GM19452 (cell line): ENCODE measurements around the gene NAT14.
"Not testable (repeated sequence)": the region's sequence is repeated elsewhere in the genome, so short reads cannot be mapped to it uniquely, and the experiment has no call there.

ENCODE experiments used
- ATAC-seq: cut with Tn5 transposase; IDR thresholded peaks from one replicate; pipeline ENCODE4 v1.9.1; 2021; ENCODE audit not compliant: unreplicated experiment

Gene NAT14

DNA sequence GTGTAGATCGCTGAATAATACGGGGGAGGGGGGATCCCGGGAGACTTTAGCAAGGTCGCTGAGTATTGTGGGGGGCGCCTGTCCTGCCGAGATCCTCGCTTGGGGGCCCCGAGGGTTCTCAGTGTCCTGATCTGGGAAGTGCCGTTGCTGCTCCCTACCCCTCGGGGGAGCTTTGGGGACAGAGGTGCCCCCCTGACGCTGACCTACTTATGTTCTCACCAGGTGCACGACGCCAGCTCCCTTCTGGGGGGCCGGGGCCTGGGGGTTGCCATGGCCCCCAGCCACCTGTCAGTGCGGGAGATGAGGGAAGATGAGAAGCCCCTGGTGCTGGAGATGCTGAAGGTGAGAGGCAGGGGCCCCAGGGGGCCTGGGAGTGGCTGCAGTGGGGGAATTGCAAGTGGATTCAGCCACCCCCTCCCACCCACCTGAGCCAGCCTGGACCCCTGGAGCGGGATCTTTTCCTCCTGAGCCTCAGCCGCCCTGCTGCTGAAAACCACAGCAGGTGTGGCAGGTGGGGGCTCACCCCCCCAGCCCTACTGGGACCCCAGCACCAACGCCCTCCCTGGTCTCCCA, 537 bp downstream of the NAT14 start:
- no peak for ATAC-seq

DNA sequence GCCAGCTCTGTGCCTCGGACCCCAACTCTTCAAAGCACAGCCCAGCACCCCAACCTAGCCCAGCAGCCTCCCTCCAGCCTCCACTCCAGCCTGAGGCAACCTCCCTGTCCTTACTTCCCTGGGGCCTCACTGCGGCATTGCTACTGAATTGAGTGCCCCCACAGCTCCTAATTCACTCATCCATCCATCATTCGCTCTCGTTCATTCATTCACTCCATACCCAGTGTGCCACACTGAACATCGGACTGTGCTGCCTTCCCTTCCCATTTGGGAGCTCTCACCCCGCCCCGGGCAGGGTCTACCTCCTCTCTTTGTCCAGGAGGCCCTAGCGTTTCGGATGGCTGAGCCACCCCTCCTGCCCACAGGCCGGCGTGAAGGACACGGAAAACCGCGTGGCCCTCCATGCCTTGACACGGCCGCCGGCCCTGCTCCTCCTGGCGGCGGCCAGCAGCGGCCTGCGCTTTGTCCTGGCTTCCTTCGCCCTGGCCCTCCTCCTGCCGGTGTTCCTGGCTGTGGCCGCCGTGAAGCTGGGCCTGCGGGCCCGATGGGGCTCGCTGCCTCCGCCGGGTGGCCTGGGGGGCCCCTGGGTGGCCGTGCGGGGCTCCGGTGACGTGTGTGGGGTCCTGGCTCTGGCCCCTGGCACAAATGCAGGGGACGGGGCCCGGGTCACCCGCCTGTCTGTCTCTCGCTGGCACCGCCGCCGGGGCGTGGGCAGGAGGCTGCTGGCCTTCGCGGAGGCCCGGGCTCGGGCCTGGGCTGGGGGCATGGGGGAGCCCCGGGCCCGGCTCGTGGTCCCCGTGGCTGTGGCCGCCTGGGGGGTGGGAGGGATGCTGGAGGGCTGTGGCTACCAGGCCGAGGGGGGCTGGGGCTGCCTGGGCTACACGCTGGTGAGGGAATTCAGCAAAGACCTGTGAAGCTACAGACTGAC, 1.3 kb downstream of the NAT14 start:
- no peak for ATAC-seq

DNA sequence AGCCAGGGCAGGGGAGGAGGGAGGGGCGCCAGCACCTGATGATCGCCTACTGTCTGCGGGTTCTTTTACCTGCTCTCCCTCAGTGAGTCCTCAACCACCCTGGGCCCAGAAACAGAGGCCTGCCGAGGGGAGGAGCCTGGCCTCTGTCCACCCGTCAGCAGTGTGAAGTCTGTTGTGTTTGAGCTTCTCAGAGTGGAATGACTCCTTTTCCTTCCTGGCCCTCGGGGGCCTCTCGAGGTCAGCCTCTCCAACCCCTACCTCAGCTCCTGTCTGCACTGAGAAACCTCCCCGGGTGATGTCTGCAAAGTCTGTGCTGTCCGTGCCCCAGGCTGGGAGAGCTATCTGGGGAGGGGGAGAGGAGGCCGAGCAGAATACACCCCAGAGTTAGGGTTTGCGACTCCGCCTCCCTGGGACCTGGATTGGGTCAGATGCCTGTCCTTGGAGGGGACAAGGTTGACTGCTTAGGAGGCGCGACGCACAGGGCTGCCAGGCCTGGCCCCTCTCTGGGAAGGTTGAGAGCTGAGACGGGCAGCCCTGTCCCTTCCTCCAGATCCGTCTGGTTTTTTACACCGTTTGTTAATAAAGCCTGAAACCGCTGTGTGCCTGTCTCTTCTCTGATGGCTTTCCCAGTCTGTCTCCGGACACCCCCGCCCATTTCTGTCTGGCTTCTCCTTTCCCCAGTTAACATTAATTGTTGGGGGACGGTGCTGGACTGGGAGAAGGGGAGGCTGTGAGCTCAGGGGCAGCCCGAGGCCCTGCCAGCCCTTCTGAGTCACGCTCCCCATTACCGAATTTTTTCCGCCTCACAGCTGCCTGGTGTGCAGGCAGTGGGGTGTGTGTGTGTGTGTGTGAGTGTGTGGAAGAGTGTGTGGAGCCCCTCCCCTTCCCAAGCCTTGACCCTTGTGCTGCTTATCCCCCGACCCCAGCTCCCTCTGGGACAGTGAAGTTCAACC, 2.3 kb downstream of the NAT14 start:
- ATAC-seq: no peak

DNA sequence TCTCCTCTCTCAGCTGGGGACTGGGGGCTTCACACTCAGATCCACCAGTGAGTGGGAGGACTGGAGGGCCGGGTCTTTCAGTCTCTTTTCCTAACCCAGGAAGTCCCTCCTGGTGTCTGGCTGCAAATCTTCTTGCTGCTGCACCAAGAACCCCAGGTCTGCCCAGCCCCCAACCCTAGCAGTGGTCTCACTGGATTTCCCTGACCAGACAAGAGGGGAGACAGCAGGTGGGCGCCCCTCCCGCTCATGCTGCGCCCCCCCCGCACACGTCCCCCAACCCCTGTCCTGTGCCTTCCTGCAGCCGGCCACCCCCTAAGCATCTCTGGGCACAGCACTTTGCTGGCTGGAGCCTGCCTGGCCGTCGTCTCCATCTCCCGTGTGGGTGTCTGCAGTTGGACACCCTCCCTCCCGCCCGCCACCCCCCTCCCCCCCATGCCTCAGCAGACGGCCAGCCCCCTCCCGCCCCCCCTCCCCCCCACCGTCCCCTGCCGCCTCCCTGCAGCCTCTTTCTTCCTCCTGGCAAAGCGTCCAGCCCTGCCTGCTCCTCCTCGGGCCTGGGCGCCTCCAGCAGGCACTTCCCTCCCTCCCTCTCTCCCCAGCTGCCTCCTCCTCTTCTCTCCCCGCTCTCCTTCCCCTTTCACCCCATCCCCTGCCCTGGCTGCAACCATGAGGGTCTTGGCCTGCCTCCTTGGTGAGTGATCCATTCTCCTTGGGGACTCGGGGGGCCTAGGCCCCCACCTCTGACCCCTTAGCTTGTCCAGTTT, 3.1 kb downstream of the NAT14 start, which contains the start of gene SSC5D:
Gene SSC5D, plus strand, starts transcription at position 513 of the 764 bp plus-strand sequence. Its CDS starts 154 bp downstream, at position 667.
- ATAC-seq: no peak

DNA sequence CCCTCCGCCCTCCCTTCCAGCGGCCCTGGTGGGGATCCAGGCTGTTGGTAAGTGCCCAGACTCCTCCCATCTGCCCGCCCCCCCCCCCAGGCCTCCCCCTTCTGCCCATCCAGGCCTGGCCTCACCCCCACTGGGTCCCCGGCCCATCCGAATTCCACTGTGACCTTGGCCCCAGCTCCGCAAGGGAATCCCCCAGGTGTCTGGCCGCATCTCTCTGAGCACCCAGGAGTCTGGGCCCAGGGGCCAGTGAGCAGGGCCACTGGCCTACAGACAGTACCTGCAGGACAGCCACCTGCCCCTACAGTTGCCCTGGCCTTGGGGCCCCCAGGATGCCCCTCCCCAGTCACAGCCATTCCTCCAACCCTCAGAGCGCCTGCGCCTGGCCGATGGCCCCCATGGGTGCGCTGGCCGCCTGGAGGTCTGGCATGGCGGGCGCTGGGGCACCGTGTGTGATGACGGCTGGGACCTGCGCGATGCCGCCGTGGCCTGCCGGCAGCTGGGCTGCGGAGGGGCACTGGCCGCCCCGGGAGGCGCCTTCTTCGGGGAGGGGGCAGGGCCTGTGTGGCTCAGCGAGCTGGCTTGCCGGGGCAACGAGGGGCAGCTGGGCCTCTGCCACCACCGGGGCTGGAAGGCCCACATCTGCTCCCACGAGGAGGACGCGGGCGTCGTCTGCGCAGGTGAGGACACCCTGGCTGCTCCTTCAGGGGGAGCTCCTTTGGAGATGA, 4.2 kb downstream of the NAT14 start:
- ATAC-seq: no peak

DNA sequence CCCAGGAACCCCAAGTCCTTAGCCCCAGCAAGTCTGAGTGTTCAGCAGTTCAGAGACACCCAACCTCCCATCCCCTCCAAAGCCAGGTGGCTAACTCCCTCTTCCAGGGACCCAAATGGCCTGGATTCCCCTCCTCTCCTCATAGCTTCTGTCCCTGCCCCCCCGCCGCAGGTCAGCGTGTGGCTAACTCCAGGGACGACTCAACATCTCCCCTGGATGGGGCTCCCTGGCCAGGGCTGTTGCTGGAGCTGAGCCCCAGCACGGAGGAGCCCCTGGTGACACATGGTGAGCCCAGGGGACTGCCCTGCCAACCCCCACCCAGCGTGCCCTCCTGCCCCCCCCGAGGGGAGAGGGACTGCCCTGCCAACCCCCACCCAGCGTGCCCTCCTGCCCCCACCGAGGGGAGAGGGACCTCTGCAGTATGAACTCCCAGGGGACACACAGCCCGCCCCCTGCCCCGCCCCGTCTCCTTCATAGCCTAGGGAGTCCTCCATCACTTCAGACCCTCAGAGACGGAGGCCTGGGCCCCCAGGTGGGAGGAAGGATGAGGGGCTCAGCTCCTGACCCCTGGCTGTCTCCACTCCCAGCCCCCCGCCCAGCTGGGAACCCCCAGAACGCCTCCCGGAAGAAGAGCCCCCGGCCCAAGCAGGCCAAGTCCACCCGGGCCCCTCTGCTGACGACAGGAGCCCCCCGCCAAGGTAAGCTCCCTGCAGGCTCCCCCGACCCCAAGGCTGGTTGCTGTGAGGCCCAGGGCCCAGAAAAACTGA, 4.9 kb downstream of the NAT14 start:
- ATAC-seq: no peak

DNA sequence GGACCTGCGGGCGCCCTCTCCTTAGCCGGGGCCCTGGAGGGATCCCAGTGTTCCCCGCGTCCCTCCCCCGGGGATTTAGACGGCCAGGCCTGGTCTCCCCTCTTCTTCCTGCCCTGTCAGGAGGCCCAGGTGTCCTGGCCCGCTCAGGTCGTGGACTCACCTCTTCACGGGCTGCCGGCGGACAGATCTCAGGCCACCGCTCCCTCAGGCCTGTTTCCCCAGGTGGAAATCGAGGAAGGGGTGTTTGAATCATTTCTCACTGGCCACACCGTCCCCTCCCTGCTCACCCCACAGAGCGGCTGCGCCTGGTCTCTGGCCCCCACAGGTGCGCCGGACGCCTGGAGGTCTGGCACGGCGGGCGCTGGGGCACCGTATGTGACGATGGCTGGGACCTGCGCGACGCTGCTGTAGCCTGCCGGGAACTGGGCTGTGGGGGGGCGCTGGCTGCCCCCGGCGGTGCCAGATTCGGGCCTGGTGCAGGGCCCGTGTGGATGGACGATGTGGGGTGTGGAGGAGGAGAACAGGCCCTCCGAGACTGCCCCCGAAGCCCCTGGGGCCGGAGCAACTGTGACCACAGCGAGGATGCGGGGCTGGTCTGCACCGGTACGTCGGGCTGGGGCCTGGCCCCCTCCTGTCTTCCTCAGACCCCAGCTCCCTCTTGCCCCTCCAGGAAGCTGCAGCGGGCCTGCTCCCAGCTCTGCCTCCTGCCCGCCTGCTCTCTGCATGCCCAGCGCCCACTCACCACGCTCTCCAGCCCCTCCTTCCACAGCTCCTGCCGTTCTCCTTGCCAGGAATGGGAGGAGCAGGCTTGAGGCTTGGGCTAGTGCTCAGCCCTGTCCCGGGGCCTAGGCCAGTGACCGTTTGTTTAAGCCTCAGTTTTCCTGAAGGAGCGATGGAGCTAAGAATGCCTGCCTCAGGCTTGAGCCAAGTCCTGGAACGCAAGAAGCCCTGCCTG, 5.8 kb downstream of the NAT14 start:
- no peak for ATAC-seq

DNA sequence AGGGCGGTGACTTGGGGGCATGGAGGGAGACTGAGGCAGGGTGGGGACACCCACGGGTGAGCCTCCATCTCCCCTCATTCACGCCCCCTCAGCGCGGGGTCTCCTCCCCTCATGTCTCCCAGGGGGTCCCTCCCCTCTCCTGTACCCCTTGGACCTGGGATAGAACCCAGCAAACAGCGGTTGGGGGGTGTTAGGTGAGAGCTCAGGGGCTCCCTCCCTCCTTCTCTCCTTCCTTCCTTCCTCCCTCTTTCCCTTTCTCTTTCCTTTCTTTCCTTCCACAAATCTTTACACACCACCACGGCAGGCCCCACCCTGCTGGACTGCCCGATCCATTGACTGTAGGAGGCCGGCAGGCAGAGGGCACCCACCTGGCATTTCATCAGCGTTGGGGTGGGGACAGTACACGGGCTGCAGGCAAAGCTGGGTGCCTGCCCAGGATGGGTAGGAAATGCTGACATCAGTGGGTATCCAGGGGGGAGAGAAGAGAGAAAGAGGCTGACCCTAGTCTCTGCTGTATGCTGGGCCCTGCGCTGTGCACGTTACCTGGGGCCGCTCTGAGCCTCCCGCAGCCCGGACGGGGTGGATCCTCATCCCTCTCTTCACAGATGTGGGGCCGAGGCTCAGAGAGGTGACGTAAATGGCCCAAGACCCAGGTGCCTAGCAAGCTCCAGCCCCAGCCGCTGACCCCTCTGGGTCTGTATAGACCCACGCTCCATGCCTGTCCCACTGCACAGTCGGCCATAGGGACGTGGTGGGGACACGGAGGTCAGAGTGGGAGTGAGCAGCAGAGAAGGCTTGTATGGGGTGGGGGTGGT, 6.8 kb downstream of the NAT14 start:
- no peak for ATAC-seq

DNA sequence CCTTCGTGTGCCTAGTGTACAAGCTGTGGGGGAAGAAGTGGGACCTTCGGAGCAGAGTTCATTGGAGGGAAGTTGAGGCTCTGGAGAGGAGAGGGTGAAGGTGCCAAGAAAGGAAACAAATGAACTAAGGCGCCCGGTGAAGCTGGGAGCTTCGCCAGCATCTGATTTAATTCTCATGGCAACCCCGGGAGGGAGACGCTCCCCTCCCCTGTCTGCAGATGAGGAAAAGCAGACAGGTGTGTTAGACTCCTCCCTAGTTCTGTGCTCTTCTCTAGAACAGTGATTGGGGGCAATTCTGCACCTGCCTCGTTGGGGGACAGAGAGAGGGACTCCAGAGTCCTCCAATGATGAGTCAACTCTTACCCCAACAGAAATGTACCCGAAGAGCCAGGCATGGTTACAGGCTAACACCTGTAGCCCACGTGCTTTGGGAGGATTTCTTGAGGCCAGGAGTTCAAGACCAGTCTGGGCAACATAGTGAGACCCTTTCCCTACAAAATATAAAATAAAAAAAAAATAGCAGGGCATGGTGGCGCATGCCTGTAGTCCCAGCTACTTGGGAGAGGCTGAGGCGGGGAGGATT, 7.5 kb downstream of the NAT14 start:
- ATAC-seq: no peak

DNA sequence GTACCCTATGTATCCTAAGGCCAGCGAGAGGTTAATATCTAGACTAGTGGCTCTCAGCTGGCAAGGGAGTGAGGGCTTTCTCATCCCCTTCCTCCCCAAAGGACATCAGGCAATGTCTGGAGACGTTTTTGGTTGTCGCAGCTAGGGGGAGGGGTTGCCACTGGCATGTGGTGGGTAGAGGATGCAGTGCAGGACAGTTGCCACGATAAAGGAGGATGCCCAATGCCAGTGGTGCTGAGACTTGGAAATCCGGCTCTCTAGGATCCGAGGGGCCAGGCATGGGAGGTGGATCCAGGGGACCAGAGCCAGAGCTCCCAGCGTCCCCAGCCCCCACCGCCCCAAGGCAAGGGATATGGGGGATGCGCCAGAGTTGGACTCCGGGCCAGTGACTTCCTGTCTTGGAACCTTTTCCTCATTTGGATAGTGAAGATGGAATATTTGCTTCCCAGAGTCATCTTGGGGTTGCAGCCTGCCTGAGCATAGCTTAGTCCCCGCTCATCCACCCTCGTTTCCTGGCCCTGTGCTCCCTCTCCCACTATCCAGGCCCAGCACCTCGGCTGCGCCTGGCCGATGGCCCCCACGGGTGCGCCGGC, 8.2 kb downstream of the NAT14 start:
- no peak for ATAC-seq

DNA sequence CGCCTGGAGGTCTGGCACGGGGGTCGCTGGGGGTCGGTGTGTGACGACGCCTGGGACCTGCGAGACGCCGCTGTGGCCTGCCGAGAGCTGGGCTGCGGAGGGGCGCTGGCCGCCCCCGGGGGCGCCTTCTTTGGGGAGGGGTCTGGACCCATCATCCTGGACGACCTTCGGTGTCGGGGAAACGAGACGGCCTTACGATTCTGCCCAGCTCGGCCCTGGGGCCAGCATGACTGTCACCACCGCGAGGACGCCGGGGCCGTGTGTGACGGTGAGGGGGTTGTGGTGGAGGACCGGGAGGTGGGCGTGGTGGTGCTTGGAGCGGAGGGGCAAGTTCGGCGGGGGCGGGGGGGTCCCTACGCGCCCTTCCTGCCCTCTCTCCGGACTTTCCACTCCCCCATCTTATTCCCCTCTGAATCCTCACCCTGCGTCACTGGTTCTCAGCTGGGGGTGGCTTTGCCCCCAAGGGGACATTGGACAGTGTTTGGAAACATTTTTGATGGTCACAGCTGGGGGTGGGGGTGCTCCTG, 8.7 kb downstream of the NAT14 start:
- ATAC-seq: no peak

DNA sequence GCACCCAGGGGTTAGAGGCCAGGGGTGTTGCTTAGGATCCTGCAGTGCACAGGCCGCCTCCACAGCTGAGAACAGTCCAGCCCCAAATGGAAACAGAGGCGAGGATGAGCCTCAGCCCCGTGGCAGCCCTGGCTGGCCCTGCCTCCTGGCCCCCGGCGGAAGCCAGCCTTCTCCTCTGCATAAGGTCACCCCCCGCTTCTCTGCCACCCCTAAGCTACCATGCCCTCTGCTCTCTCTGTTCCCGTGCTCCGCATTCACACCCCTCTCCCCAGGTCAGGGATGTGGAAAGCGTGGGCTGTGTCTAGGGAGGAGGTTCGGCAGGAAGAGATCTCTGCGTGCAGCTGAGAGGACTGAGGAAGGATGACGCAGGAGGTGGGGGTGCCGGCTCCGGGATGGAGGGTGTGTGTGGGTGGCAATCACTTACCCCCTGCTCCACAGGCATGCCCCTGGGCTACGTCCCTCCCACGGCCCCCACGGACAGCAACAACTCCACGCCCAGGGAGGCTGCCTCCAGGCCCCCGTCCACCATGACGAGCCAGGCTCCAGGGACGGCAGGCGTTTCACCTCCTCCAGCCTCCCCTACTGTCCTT, 9.3 kb downstream of the NAT14 start:
- ATAC-seq: no peak

DNA sequence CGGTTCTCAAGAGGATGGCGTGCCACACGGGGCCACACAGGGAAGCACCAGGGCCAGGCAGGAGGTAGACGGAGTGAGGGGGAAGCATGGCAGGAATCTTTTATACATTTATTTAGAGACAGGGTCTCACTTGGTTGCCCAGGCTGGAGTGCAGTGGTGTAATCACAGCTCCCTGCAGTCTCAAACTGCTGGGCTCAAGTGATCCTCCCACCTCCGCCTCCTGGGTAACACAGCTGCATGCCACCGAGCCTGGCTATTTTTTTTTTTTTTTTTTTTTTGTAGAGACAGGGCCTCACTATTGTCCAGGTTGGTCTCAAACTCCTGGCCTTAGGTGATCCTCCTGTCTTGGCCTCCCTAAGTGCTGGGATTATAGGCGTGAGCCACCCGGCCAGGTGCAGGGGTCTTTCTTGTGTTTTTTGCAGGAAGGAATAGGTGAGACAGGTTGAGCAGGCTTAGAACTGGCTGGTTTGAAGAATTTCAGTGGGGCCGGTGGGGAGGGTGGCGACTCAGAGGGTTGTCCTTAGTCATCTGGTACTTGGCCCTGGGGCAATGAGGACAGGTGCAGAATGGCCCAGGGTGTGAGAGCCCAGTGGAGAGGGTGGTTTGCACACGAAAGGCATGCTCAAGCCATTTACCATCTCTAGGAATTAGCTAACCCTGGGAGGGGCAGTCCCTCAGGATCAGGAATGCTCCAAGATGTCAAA, 10.8 kb downstream of the NAT14 start:
- no peak for ATAC-seq

DNA sequence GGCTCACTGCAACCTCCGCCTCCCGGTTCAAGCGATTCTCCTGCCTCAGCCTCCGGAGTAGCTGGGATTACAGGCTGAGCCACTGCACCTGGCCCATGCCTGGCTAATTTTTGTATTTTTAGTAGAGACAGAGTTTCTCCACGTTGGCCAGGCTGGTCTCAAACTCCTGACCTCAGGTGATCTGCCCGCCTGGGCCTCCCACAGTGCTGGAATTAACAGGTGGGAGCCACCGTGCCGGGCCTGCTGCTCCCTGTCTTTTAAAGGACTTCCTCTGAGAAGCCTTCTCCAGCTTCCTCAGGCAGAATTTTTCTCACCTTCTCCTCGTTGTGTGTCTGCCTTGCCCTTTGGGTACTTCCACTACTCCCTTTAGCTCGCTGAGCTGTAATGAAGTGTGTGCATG, 11.8 kb downstream of the NAT14 start:
- ATAC-seq: not testable (repeated sequence)

DNA sequence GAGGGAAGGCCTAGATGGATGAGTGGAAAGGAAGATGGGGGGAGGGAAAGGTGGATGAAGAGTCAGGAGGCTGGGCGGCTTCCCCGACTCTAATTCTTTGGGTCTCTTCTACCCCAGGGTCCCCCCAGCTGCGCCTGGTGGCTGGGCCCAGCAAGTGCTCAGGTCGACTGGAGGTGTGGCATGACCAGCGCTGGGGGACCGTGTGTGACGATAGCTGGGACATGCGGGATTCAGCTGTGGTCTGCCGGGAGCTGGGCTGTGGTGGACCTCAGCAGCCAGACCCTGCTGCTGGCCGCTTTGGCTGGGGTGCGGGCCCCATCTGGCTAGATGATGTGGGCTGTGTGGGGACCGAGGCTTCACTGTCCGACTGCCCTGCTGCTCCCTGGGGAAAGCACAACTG, 12.8 kb downstream of the NAT14 start:
- no peak for ATAC-seq
